ENCODE measurements around the gene CCDC57.

DNA sequence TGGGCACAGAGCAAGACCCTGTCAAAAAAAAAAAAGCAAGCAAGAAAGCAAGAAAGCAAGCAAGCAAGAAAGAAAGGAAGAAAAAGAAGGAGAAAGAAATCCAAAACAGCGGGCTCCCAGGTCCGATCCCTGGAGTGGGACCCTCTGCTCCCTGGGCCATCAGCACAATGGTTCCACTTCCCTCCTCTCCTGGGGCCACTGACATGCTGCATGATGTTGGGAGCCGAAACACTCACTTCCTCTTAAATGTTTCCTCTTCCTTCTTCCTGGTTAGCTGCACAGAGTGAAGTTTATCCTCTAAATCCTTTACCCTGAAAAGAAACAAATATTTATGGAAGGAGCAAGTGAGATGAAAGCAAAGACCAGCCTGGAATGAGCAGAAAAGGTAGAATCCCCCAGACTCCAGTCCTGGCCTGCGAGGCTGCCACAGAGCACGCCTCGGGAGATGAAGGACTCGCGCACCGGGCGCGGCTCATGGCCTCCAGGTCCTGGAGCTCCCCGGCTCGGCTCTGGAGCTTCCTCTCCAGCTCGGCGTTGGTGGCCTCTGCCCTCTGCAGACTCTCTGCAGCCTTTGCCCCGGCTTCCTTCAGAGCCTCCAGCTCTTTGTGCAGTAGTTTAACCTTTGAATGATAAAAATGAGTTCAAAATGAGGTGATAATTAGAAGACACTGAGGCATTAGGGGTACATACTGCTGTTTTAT, 19.0 kb downstream of the CCDC57 start:
- TF ChIP-seq CTCF (IDR thresholded peaks at IDR 0.05) (no peak), POLR2A (IDR thresholded peaks at IDR 0.05) (no peak)

Measured in right lobe of liver (tissue), 4 donors.